Immature natural killer cell (primary cell): ENCODE results near the gene SNRNP25. TPM values are rescaled to one million over a fixed set of nuclear protein-coding genes. Genes with fewer than 3 reads are reported as not detected.

Experiments used
- DNase-seq, 3 donors: peaks; one replicate each; pipeline ENCODE4 v3.0.0; 2022; ENCODE audit warnings: mixed read lengths in 1 of 3
- H3K27ac Mint-ChIP-seq, 6 donors: one replicate each; pipeline ENCODE4 v1.8.0; 2020; ENCODE audit warnings: mixed read lengths in 6 of 6, mild to moderate bottlenecking in 5 of 6, inconsistent platforms in 4 of 6, moderate library complexity in 3 of 6
- H3K27me3 Mint-ChIP-seq, 3 donors: one replicate each; pipeline ENCODE4 v1.8.0; 2020 to 2021; ENCODE audit warnings: low read depth in 3 of 3, mild to moderate bottlenecking in 3 of 3, mixed read lengths in 3 of 3, moderate library complexity in 3 of 3, inconsistent platforms in 1 of 3
- H3K36me3 Mint-ChIP-seq, 3 donors: one replicate each; pipeline ENCODE4 v1.8.0; 2020; ENCODE audit warnings: mixed read lengths in 3 of 3, inconsistent platforms in 2 of 3, mild to moderate bottlenecking in 2 of 3
- H3K4me1 Mint-ChIP-seq, 2 donors: one replicate each; pipeline ENCODE4 v1.8.0; 2020; ENCODE audit warnings: inconsistent platforms in 2 of 2, mild to moderate bottlenecking in 2 of 2, mixed read lengths in 2 of 2, moderate library complexity in 1 of 2
- H3K4me3 Mint-ChIP-seq, 5 donors: one replicate each; pipeline ENCODE4 v1.8.0; 2020; ENCODE audit warnings: mild to moderate bottlenecking in 5 of 5, mixed read lengths in 5 of 5, inconsistent platforms in 3 of 5, moderate library complexity in 3 of 5
- H3K9me3 Mint-ChIP-seq, 6 donors: one replicate each; pipeline ENCODE4 v1.8.0; 2020; ENCODE audit warnings: mild to moderate bottlenecking in 6 of 6, mixed read lengths in 6 of 6, inconsistent platforms in 4 of 6, moderate library complexity in 3 of 6
- polyA plus RNA-seq, 3 donors: library from polyadenylated mRNA; unstranded; fragments of 300-500 nt; fragmentation: Illumina TruSeq; gene quantifications; one replicate each; pipeline ENCODE4 v1.2.3, GENCODE V29; 2021

The SNRNP25 gene
- polyA plus RNA-seq, 3 donors from 2014 or later = 22.0 to 51.1 (median 30.7) TPM

- no peaks in the 10 kb centered on the region for H3K9me3 Mint-ChIP-seq
- no peak overlapping the region for H3K27ac Mint-ChIP-seq
- no peaks in the 10 kb centered on the region for H3K36me3 Mint-ChIP-seq
- DNase-seq = no peak
- H3K27me3 Mint-ChIP-seq = peaks cover 0 to 3% (median 2%) of the 10 kb centered on the region in 3 donors
- H3K4me3 Mint-ChIP-seq = no peak overlapping the region
- H3K4me1 Mint-ChIP-seq = peaks cover 0 to 3% of the 10 kb centered on the region in 2 donors
Observed at GRCh38 chr16:62968-63391, 9.4 kb downstream of the SNRNP25 start.

DNA sequence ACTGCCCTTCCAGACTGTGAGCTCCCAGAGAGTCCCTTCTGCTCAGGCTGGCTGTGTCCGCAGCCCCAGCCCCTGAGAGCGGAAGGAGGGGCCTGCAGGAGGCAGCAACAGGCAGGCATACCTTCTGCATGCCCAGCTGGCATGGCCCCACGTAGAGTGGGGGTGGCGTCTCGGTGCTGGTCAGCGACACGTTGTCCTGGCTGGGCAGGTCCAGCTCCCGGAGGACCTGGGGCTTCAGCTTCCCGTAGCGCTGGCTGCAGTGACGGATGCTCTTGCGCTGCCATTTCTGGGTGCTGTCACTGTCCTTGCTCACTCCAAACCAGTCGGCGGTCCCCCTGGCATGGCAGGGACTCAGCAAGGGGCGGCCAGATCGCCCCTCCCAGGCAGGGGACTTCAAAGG is 9.8 kb downstream of the SNRNP25 start:
- no peak overlapping the region for H3K4me3 Mint-ChIP-seq

GRCh38 chr16:63998-64913 is 10.6 kb downstream of the SNRNP25 start:
- Mint-ChIP-seq H3K36me3 (no peaks in the 10 kb centered on the region), H3K9me3 (no peaks in the 10 kb centered on the region), H3K27me3 (peaks cover 0 to 3% (median 2%) of the 10 kb centered on the region in 3 donors), H3K27ac (no peak overlapping the region), H3K4me1 (peaks cover 0 to 3% of the 10 kb centered on the region in 2 donors), H3K4me3 (no peak overlapping the region)
- no peak for DNase-seq

More for the DNA sequence above, 9.8 kb downstream of the SNRNP25 start:
- no peak for DNase-seq
- Mint-ChIP-seq H3K36me3 (no peaks in the 10 kb centered on the region), H3K27me3 (peaks cover 0 to 3% (median 2%) of the 10 kb centered on the region in 3 donors), H3K27ac (no peak overlapping the region), H3K4me1 (peaks cover 0 to 3% of the 10 kb centered on the region in 2 donors), H3K9me3 (no peaks in the 10 kb centered on the region)

GRCh38 chr16:64914-65255 is 11.3 kb downstream of the SNRNP25 start:
- H3K4me3 Mint-ChIP-seq = no peak overlapping the region
- no peak overlapping the region for H3K27ac Mint-ChIP-seq
- peaks cover 0 to 3% of the 10 kb centered on the region in 2 donors for H3K4me1 Mint-ChIP-seq

DNA sequence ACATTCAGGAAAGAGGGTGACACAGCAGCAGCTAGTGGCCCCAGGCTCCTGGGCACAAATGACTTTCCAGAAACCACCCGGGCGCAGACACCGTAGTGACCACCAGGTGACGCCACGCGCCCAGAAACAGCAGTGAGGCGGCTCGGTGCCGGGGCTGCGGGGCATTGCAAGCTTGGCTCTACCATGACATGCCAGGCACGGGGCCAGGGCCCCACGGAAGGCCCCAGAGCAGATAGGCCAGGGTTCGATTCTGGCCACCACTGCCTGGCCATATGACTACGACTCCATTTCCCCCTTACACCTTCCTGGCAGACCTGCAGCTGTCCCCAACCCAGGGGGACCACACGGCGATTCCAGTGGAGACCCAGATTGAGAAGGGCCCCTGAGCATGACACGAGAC is 12.1 kb downstream of the SNRNP25 start:
- peaks cover 0 to 3% of the 10 kb centered on the region in 2 donors for H3K4me1 Mint-ChIP-seq
- peaks cover 2 to 6% (median 5%) of the 10 kb centered on the region in 3 donors for H3K27me3 Mint-ChIP-seq
- H3K4me3 Mint-ChIP-seq = no peak overlapping the region
- peak; percentile 78 to 81 (median 78) for DNase-seq
- no peak overlapping the region for H3K27ac Mint-ChIP-seq
- H3K9me3 Mint-ChIP-seq = no peaks in the 10 kb centered on the region
- H3K36me3 Mint-ChIP-seq = no peaks in the 10 kb centered on the region

More at GRCh38 chr16:64914-65255, 11.3 kb downstream of the SNRNP25 start:
- H3K27me3 Mint-ChIP-seq = peaks cover 0 to 4% (median 3%) of the 10 kb centered on the region in 3 donors
- no peaks in the 10 kb centered on the region for H3K36me3 Mint-ChIP-seq
- DNase-seq = no peak
- H3K9me3 Mint-ChIP-seq = no peaks in the 10 kb centered on the region

DNA sequence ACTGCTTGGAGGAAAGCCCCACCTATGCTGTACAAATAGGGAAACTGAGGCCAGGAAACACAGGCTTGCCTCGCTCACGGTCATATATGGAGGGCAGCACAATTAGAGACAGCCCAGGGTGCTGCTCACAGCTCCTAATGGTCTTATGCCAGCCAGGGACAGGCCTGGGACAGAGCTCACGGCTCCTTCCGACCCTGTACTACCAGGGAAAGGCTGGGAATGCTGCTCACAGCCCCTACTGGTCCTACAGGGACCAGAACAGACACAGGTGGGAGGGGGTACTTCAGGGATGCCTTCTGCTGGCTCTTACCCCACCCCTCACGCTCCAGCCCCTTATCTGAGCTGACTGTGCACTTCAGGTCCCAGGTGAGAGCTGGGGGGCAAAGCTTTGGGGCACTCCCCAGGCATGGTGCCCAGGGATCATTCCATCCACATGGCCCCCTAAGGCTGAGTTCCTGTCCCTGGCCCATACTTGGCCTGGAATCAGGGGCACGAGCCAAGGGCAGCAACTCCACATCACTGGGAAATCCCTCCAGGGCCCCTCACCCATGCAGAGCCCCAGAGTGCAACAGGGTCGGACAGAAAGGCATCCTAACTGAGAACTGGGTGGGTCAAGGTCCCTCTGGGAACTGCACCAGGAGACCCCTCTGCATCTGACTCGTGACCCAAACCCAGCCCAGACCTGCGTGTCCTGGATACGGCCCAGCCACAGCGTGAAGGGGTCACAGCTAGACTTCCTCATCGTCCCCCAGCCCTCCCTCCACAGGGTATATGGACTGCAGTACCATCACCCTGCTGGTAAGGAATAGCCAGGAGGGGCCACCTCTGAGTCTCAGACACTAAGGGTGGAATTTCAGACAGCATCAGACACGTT is 12.9 kb downstream of the SNRNP25 start:
- peaks cover 0 to 3% of the 10 kb centered on the region in 2 donors for H3K4me1 Mint-ChIP-seq
- H3K4me3 Mint-ChIP-seq = no peak overlapping the region
- H3K27ac Mint-ChIP-seq = no peak overlapping the region
- no peaks in the 10 kb centered on the region for H3K9me3 Mint-ChIP-seq
- no peaks in the 10 kb centered on the region for H3K36me3 Mint-ChIP-seq
- DNase-seq = no peak
- H3K27me3 Mint-ChIP-seq = peaks cover 3 to 6% (median 6%) of the 10 kb centered on the region in 3 donors

DNA sequence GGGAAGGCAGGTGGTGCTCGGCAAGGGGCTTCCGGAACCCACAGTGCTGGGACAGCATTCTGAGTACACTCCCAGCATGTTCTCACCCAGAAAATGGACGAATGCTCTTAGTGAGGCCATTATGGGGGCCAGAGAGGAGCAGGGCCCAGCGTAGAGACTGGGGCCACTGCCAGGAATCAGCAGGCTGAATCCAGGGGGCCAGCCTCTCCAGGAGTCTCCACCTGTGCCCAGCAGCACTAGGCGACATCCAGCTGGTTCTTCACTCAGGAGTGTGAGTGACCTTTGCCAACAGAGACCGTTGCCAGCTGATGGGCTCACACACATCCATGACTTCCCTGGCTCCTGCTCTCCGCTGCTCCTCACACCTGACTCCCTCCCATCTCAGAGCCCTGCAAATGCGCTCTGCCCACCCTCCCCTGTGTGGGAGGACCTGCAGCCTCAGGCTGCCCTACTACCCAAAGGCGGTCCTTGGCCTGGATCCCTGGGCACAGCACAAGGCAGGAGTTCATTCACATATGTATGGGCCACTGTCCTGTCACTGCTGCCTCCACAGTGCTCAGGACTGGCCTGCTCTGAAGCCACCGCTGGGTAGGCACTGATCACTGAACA is 13.7 kb downstream of the SNRNP25 start:
- H3K27ac Mint-ChIP-seq = no peak overlapping the region
- H3K27me3 Mint-ChIP-seq = peaks cover 3 to 8% (median 6%) of the 10 kb centered on the region in 3 donors
- no peak overlapping the region for H3K4me3 Mint-ChIP-seq
- DNase-seq = no peak
- peaks cover 0 to 3% of the 10 kb centered on the region in 2 donors for H3K4me1 Mint-ChIP-seq
- H3K9me3 Mint-ChIP-seq = no peaks in the 10 kb centered on the region
- no peaks in the 10 kb centered on the region for H3K36me3 Mint-ChIP-seq

DNA sequence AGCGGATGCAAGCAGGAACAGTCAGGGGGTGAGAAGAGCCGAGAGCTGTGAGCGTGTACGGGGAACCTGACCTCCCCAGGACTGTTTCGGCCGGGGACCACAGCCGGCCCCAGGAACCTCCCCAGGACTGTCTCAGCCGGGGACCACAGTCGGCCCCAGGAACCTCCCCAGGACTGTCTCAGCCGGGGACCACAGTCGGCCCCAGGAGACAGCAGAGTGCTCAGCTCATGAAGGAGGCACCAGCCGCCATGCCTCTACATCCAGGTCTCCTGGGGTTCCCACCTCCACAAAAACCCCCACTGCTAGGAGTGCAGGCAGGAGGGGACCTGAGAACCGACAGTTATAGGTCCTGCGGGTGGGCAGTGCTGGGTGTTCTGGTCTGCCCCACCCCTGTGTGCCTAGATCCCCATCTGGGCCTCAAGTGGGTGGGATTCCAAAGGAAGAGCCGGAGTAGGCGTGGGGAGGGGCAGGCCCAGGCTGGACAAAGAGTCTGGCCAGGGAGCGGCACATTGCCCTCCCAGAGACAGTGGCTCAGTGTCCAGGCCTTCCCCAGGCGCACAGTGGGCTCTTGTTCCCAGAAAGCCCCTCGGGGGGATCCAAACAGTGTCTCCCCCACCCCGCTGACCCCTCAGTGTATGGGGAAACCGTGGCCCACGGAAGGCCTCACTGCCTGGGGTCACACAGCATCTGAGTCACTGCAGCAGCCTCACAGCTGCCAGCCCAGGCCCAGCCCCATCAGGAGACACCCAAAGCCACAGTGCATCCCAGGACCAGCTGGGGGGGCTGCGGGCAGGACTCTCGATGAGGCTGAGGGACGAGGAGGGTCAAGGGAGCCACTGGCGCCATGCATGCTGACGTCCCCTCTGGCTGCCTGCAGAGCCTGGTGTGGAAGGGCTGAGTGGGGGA is 14.5 kb downstream of the SNRNP25 start:
- peaks cover 5 to 7% of the 10 kb centered on the region in 2 donors for H3K4me1 Mint-ChIP-seq
- H3K27ac Mint-ChIP-seq = no peak overlapping the region
- peaks cover 3 to 11% (median 6%) of the 10 kb centered on the region in 3 donors for H3K27me3 Mint-ChIP-seq
- H3K9me3 Mint-ChIP-seq = no peaks in the 10 kb centered on the region
- H3K36me3 Mint-ChIP-seq = peaks cover 0 to 3% (median 0%) of the 10 kb centered on the region in 3 donors
- H3K4me3 Mint-ChIP-seq = no peak overlapping the region
- DNase-seq = no peak

DNA sequence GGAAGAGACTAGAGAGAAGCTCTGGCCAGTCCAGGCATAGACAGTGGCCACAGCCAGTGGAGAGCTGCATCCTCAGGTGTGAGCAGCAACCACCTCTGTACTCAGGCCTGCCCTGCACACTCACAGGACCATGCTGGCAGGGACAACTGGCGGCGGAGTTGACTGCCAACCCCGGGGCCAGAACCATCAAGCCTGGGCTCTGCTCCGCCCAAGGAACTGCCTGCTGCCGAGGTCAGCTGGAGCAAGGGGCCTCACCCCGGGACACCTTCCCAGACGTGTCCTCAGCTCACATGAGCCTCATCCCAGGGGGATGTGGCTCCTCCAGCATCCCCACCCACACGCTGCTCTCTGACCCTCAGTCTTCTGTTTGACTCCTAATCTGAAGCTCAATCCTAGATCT is 15.6 kb downstream of the SNRNP25 start:
- H3K9me3 Mint-ChIP-seq = no peaks in the 10 kb centered on the region
- H3K36me3 Mint-ChIP-seq = peaks cover 0 to 3% (median 0%) of the 10 kb centered on the region in 3 donors
- no peak for DNase-seq
- peaks cover 7 to 8% of the 10 kb centered on the region in 2 donors for H3K4me1 Mint-ChIP-seq
- H3K27me3 Mint-ChIP-seq = peaks cover 5 to 17% (median 14%) of the 10 kb centered on the region in 3 donors
- H3K27ac Mint-ChIP-seq = no peak overlapping the region
- no peak overlapping the region for H3K4me3 Mint-ChIP-seq

GRCh38 chr16:71210-71539 is 17.5 kb downstream of the SNRNP25 start:
- Mint-ChIP-seq H3K27me3 (peaks cover 5 to 19% (median 13%) of the 10 kb centered on the region in 3 donors), H3K36me3 (peaks cover 0 to 3% (median 0%) of the 10 kb centered on the region in 3 donors), H3K4me3 (no peak overlapping the region), H3K4me1 (peaks cover 9 to 12% of the 10 kb centered on the region in 2 donors), H3K27ac (no peak overlapping the region), H3K9me3 (no peaks in the 10 kb centered on the region)
- DNase-seq = no peak

GRCh38 chr16:71540-72401 is 18.1 kb downstream of the SNRNP25 start:
- no peak for DNase-seq
- Mint-ChIP-seq H3K36me3 (peaks cover 0 to 3% (median 0%) of the 10 kb centered on the region in 3 donors), H3K9me3 (no peaks in the 10 kb centered on the region), H3K4me1 (peaks cover 15 to 18% of the 10 kb centered on the region in 2 donors), H3K27me3 (peaks cover 5 to 20% (median 13%) of the 10 kb centered on the region in 3 donors), H3K4me3 (no peak overlapping the region), H3K27ac (no peak overlapping the region)
